ENCODE measurements around the gene GSTP1. TPM values are rescaled to one million over a fixed set of nuclear protein-coding genes. Genes with fewer than 3 reads are reported as not detected.

The GSTP1 gene
- total RNA-seq, 1 donor from 2014 or later = 393 TPM

- intact Hi-C loops (cut with DNase I) = no loop called here
- DNase-seq (ENCODE audit: missing footprints) (no peak), ATAC-seq (no peak)
Observed at GRCh38 chr11:67634366-67635230, 51.0 kb downstream of the GSTP1 start.

GRCh38 chr11:67635231-67635521 is 51.6 kb downstream of the GSTP1 start:
- intact Hi-C loops (cut with DNase I) = no loop called here

More at GRCh38 chr11:67635231-67635521, 51.6 kb downstream of the GSTP1 start:
- DNase-seq (ENCODE audit: missing footprints) = no peak
- ATAC-seq = no peak

Other genes starting within 250 kb of the GSTP1 start
- gene POLD4, start 230.3 kb upstream of the GSTP1 start, total RNA-seq = 49.7 TPM
- gene CLCF1, start 210.2 kb upstream of the GSTP1 start, total RNA-seq = 0.51 TPM
- 6.9 TPM for gene RAD9A, start 191.8 kb upstream of the GSTP1 start, total RNA-seq
- gene PPP1CA, start 182.0 kb upstream of the GSTP1 start, total RNA-seq = 112 TPM
- 1.3 TPM for gene TBC1D10C, start 179.7 kb upstream of the GSTP1 start, total RNA-seq
- gene CARNS1, start 168.1 kb upstream of the GSTP1 start, total RNA-seq = 14.1 TPM
- 27.8 TPM for gene RPS6KB2, start 155.3 kb upstream of the GSTP1 start, total RNA-seq
- 1.7 TPM for gene PTPRCAP, start 146.1 kb upstream of the GSTP1 start, total RNA-seq
- gene CORO1B, start 140.3 kb upstream of the GSTP1 start, total RNA-seq = 26.6 TPM
- not detected for gene GPR152, start 131.1 kb upstream of the GSTP1 start, total RNA-seq
- 1.1 TPM for gene CABP4, start 128.5 kb upstream of the GSTP1 start, total RNA-seq
- 85.3 TPM for gene TMEM134, start 114.6 kb upstream of the GSTP1 start, total RNA-seq
- gene AIP, start 100.8 kb upstream of the GSTP1 start, total RNA-seq = 57.4 TPM
- 42.6 TPM for gene PITPNM1, start 78.4 kb upstream of the GSTP1 start, total RNA-seq
- gene CDK2AP2, start 75.7 kb upstream of the GSTP1 start, total RNA-seq = 67.3 TPM
- gene CABP2, start 60.4 kb upstream of the GSTP1 start, total RNA-seq = not detected
- gene NDUFV1, start 23.1 kb downstream of the GSTP1 start, total RNA-seq = 724 TPM
- gene NUDT8, start 46.1 kb downstream of the GSTP1 start, total RNA-seq = 104 TPM
- gene TBX10, start 56.0 kb downstream of the GSTP1 start, total RNA-seq = 0.41 TPM
- gene ACY3, start 66.9 kb downstream of the GSTP1 start, total RNA-seq = not detected
- not detected for gene ALDH3B2, start 90.8 kb downstream of the GSTP1 start, total RNA-seq

All from Right ventricle myocardium inferior (tissue), 1 donor.